Brain microvascular endothelial cell (primary cell): ENCODE data around the gene GDF10.
A peak's percentile ranks its signal among the peaks of the same experiment; 100 is the strongest.

Experiments
- DNase-seq: peaks from one replicate; pipeline ENCODE4 v3.0.0-alpha.2; 2020
- H3K27ac ChIP-seq: fragments of 250-450 bp; sonication (Bioruptor Pico); 2 replicates; pipeline ENCODE4 v1.5.1; 2020; ENCODE audit warnings: mild to moderate bottlenecking, moderate library complexity
- H3K27me3 ChIP-seq: fragments of 250-450 bp; sonication (Bioruptor Pico); replicated peaks from 2 replicates; pipeline ENCODE4 v1.5.1; 2020; ENCODE audit warnings: mild to moderate bottlenecking
- H3K36me3 ChIP-seq: fragments of 250-450 bp; sonication (Bioruptor Pico); replicated peaks from 2 replicates; pipeline ENCODE4 v1.5.1; 2020; ENCODE audit warnings: mild to moderate bottlenecking
- H3K4me3 ChIP-seq: 2 replicates; pipeline ENCODE4 v1.5.1; 2011; ENCODE audit warnings: low read depth, mild to moderate bottlenecking, control low read depth, low read length, moderate library complexity
- in situ Hi-C: cut with HindIII; loops from 2 replicates; pipeline ENCODE4 v1.10.0; 2017; ENCODE audit warnings: low sequenced_read_pairs, low pct_ligation_motif_present
- TF ChIP-seq, protein P1 (sequence below): IDR thresholded peaks from 2 replicates; pipeline ENCODE4 v1.5.1; 2011; ENCODE audit warnings: low read depth, mild to moderate bottlenecking, moderate library complexity, low read length, control low read depth, inconsistent platforms; ENCODE audit errors: missing control alignments

Gene GDF10

DNA sequence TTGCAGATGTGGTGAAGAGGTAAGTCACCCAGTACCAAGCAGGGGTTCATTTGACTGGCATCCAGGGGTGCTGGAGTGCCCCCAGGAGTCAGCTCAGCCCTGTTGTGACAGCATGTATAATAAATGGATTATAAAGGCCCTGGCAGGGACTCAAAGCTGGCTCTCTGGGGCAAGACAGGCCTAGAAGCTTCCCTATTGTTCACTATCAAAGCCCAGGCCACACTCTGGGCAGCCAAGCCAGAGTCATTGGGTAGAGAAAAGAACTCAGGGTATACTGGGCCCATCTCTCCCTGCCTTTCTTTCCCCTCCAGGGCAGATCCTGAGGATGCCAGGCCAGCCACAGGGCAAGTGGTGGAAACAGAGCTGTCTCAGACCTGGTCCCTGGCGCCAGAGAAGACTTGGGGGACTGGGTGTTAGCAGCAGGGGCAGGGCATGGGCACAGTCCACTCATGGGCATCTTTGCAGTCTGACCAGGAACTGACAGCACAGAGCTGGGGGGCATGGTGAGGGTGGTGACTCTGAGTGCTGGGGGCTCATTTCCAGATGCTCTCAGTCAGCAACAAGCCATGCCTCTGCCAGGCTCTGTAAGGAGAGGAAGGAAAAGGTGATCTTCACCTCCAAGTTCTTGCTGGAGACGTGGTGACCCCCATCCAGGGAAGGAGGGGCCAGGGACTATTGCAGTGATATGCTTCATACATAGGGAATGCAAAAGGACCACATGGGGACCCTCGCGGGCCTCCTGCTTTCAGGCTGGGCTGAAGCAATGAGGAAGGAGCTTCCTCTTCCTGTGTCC, 59.8 kb downstream of the GDF10 start:
- Histone ChIP-seq H3K27ac (no peak overlapping the region), H3K4me3 (no peak overlapping the region), H3K27me3 (no peaks in the 10 kb centered on the region), H3K36me3 (no peaks in the 10 kb centered on the region)
- TF ChIP-seq, protein P1, sequence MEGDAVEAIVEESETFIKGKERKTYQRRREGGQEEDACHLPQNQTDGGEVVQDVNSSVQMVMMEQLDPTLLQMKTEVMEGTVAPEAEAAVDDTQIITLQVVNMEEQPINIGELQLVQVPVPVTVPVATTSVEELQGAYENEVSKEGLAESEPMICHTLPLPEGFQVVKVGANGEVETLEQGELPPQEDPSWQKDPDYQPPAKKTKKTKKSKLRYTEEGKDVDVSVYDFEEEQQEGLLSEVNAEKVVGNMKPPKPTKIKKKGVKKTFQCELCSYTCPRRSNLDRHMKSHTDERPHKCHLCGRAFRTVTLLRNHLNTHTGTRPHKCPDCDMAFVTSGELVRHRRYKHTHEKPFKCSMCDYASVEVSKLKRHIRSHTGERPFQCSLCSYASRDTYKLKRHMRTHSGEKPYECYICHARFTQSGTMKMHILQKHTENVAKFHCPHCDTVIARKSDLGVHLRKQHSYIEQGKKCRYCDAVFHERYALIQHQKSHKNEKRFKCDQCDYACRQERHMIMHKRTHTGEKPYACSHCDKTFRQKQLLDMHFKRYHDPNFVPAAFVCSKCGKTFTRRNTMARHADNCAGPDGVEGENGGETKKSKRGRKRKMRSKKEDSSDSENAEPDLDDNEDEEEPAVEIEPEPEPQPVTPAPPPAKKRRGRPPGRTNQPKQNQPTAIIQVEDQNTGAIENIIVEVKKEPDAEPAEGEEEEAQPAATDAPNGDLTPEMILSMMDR, result no peak
- no peak for DNase-seq
- in situ Hi-C loops, result no loop called here

DNA sequence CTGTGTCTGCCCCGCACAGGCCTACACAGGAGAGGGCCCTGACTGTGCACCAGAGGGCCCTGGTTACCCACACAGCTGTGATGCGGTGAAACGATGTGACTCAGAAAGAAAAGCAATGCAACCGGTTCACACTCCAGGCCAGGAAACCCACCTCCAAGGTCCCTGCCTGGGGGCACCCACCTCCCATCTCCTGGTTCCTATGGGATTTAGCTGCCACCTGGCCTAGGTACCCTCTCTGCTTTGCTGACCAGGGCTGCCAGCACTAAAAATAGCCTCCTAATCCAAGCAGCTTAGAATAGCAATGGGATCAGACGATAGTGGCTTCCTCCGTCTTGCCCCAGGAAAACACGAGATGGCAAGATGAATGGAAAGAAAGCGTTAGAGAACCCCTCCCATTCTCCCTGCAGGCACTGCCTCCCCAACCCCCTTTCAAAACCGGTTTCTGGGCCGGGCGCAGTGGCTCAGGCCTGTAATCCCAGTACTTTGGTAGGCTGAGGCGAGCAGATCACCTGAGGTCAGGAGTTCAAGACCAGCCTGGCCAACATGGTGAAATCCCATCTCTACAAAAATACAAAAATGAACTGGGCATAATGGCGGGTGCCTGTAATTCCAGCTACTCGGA, 60.5 kb downstream of the GDF10 start:
- H3K4me3 ChIP-seq, result no peak overlapping the region
- H3K27ac ChIP-seq, result no peak overlapping the region
- DNase-seq, result peak; percentile 20
- no peaks in the 10 kb centered on the region for H3K36me3 ChIP-seq
- TF ChIP-seq, protein P1, result no peak
- in situ Hi-C loops, result no loop called here
- H3K27me3 ChIP-seq, result no peaks in the 10 kb centered on the region

DNA sequence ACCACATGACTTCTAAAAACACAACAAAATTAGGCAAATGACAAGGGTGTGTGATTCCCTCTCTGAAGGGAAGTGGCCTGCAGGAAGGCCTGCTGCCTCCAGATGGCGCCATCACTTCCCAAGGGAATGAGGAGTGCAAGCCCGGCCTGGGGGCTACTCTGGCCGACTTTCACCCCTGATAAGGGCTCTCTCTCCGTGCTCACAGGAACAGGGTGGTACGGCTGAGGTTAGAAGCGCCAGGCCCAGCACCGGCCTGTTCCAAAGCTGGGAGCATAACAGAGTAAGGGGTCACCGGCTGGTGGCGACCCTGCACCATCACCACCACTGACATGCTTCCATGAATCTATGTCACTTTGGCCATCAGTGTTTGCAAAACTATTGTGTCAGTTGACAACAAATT, 61.3 kb downstream of the GDF10 start:
- Histone ChIP-seq H3K27me3 (no peaks in the 10 kb centered on the region), H3K27ac (no peak overlapping the region), H3K36me3 (no peaks in the 10 kb centered on the region), H3K4me3 (no peak overlapping the region)
- DNase-seq, result peak; percentile 20
- TF ChIP-seq, protein P1, result peak; percentile 97
- in situ Hi-C loops, result no loop called here

DNA sequence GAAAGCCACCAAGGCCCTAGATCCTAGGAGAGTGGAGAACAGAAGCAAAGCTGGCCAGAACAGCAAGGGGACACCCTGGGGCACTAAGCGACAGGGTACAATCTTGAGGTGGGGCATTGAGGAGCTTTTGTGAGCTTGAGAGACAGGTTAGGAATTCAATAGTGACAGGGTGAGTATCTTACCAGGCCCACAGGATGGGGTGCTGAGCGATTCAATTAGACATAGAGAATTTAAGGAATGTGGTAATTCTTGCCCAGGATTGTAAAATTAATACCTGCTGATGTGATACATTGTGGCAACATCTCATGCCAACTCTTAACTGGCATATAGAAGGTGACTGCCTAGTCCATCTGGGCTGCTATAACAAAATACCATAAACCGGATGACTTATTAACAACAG, 62.2 kb downstream of the GDF10 start:
- Histone ChIP-seq H3K27me3 (no peaks in the 10 kb centered on the region), H3K4me3 (no peak overlapping the region), H3K27ac (no peak overlapping the region), H3K36me3 (no peaks in the 10 kb centered on the region)
- in situ Hi-C loops, result no loop called here
- TF ChIP-seq, protein P1, result no peak
- no peak for DNase-seq
